IMR-90 (cell line): ENCODE data around the gene TRMT11. TPM values are rescaled to one million over a fixed set of nuclear protein-coding genes. Genes with fewer than 3 reads are reported as not detected.
"Not testable (repeated sequence)": the region's sequence is repeated elsewhere in the genome, so short reads cannot be mapped to it uniquely, and the experiment has no call there.

Source experiments
- ATAC-seq: fragments of 200-7000 bp; cut with Tn5 transposase; 2 replicates; pipeline ENCODE4 v1.9.1; 2020; ENCODE audit warnings: low read depth, mild to moderate bottlenecking, moderate library complexity
- BruUV-seq: library from RNA; stranded (reverse); fragments of 400-500 nt; replicated peaks from 2 replicates; lab custom pipeline; 2021; lab: Mats Ljungman, UMichigan
- CTCF ChIA-PET: fragments of 300-600 bp; formaldehyde crosslinking; extraction: SDS; loops from one replicate; lab custom pipeline; 2021; ENCODE audit warnings: antibody characterized with exemption; lab: Yijun Ruan, JAX
- POLR2A ChIA-PET: fragments of 300-600 bp; sonication (Branson Sonifier 250); formaldehyde crosslinking; loops from one replicate; lab custom pipeline; 2022; ENCODE audit warnings: antibody characterized with exemption; ENCODE audit not compliant: unreplicated experiment; lab: Charles Lee
- DNase-seq: peaks from one replicate; pipeline ENCODE4 v3.0.0; 2013
- H2AFZ ChIP-seq: replicated peaks from 2 replicates; pipeline ENCODE3; 2013; ENCODE audit warnings: low read length, mild to moderate bottlenecking; ENCODE audit not compliant: poor library complexity
- H2AK5ac ChIP-seq: 2 replicates; pipeline ENCODE4 v1.6.1; 2013; ENCODE audit warnings: low read depth, low read length, inconsistent platforms
- H2AK9ac ChIP-seq: replicated peaks from 2 replicates; pipeline ENCODE3; 2013; ENCODE audit warnings: mild to moderate bottlenecking, low read depth, low read length, moderate library complexity; ENCODE audit not compliant: poor library complexity
- H2BK120ac ChIP-seq: 2 replicates; pipeline ENCODE4 v1.6.1; 2013; ENCODE audit warnings: low read depth, low read length, inconsistent platforms
- H2BK15ac ChIP-seq: 3 replicates; pipeline ENCODE4 v1.6.1; 2013; ENCODE audit warnings: low read depth, low read length, inconsistent platforms
- H2BK20ac ChIP-seq: 2 replicates; pipeline ENCODE4 v1.6.1; 2013; ENCODE audit warnings: low read depth, mild to moderate bottlenecking, inconsistent platforms, low read length, moderate library complexity
- H2BK5ac ChIP-seq: 2 replicates; pipeline ENCODE4 v1.6.1; 2013; ENCODE audit warnings: mild to moderate bottlenecking, low read depth, low read length, inconsistent platforms; ENCODE audit not compliant: poor library complexity, severe bottlenecking
- H3K14ac ChIP-seq: replicated peaks from 2 replicates; pipeline ENCODE4 v1.6.1; 2013; ENCODE audit warnings: low read depth, low read length, inconsistent platforms
- H3K18ac ChIP-seq: 2 replicates; pipeline ENCODE4 v1.6.1; 2013; ENCODE audit warnings: low read depth, low read length, control low read depth
- H3K23ac ChIP-seq: 2 replicates; pipeline ENCODE4 v1.6.1; 2013; ENCODE audit warnings: low read depth, low read length, inconsistent platforms
- H3K27ac ChIP-seq: 2 replicates; pipeline ENCODE4 v1.5.1; 2013; ENCODE audit warnings: mild to moderate bottlenecking, control low read depth, low read length; ENCODE audit not compliant: insufficient read depth
- H3K27me3 ChIP-seq: 2 replicates; pipeline ENCODE4 v1.6.1; 2013; ENCODE audit warnings: low read length; ENCODE audit not compliant: control insufficient read depth, insufficient read depth
- H3K36me3 ChIP-seq: 2 replicates; pipeline ENCODE4 v1.6.1; 2013; ENCODE audit warnings: low read length, mixed read lengths; ENCODE audit not compliant: control insufficient read depth, insufficient read depth
- H3K4ac ChIP-seq: 2 replicates; pipeline ENCODE4 v1.6.1; 2013; ENCODE audit warnings: low read depth, low read length, inconsistent platforms
- H3K4me1 ChIP-seq: 2 replicates; pipeline ENCODE4 v1.6.1; 2013; ENCODE audit warnings: low read length, mixed read lengths; ENCODE audit not compliant: control insufficient read depth, insufficient read depth
- H3K4me2 ChIP-seq: 2 replicates; pipeline ENCODE4 v1.6.1; 2013; ENCODE audit warnings: low read depth, mild to moderate bottlenecking, control low read depth, low read length, moderate library complexity
- H3K4me3 ChIP-seq: 2 replicates; pipeline ENCODE4 v1.5.1; 2013; ENCODE audit warnings: low read depth, mild to moderate bottlenecking, control low read depth, low read length, moderate library complexity; ENCODE audit not compliant: insufficient read depth
- H3K56ac ChIP-seq: 2 replicates; pipeline ENCODE4 v1.6.1; 2013; ENCODE audit warnings: low read length, inconsistent platforms; ENCODE audit not compliant: insufficient read depth; ENCODE audit errors: extremely low read depth
- H3K79me1 ChIP-seq, 2 experiments: 2 replicates each; pipeline ENCODE4 v1.6.1; 2013; ENCODE audit warnings: low read length in 2 of 2, inconsistent platforms in 1 of 2, low read depth in 1 of 2
- H3K9ac ChIP-seq: 2 replicates; pipeline ENCODE4 v1.6.1; 2013; ENCODE audit warnings: low read depth, low read length, control low read depth
- H3K9me1 ChIP-seq: 2 replicates; pipeline ENCODE4 v1.6.1; 2013; ENCODE audit warnings: low read length, inconsistent platforms; ENCODE audit not compliant: insufficient read depth
- H3K9me3 ChIP-seq: 2 replicates; pipeline ENCODE4 v1.6.1; 2013; ENCODE audit warnings: low read length; ENCODE audit not compliant: control insufficient read depth, insufficient read depth
- H4K20me1 ChIP-seq: 2 replicates; pipeline ENCODE4 v1.6.1; 2013; ENCODE audit warnings: low read length, inconsistent platforms; ENCODE audit not compliant: insufficient read depth
- H4K5ac ChIP-seq: 2 replicates; pipeline ENCODE4 v1.6.1; 2013; ENCODE audit warnings: mild to moderate bottlenecking, low read depth, low read length, control low read depth
- H4K8ac ChIP-seq, 2 experiments: 2 replicates each; pipeline ENCODE4 v1.6.1; 2013; ENCODE audit warnings: low read depth in 2 of 2, low read length in 2 of 2, control low read depth in 1 of 2, inconsistent platforms in 1 of 2
- H4K91ac ChIP-seq: 2 replicates; pipeline ENCODE4 v1.6.1; 2013; ENCODE audit warnings: low read depth, low read length, inconsistent platforms; ENCODE audit not compliant: insufficient read depth
- CTCF ChIP-seq: conservative IDR thresholded peaks from 2 replicates; pipeline ENCODE4 v1.5.1; 2012; ENCODE audit warnings: mild to moderate bottlenecking, low read depth, low read length, improper control_type of control experiment
- FOS ChIP-seq: fragments of 150-350 bp; IDR thresholded peaks from 2 replicates; pipeline ENCODE4 v1.6.1; 2016; ENCODE audit warnings: low read depth, low read length
- WGBS, 2 experiments: methylation state at CpG; one replicate each; pipeline versions ENCODE4 v1.1.5 to v1.1.7; 2013; ENCODE audit warnings: missing lambda C conversion rate in 2 of 2; ENCODE audit not compliant: insufficient read length in 1 of 2; ENCODE audit errors: extremely low coverage in 2 of 2; 5-methylcytosine and 5-hydroxymethylcytosine counted together
- dilution Hi-C: fragments of 300-500 bp; cut with HindIII; formaldehyde crosslinking; loops from one replicate; pipeline ENCODE4 v1.14.3; 2018; ENCODE audit warnings: low sequenced_read_pairs; ENCODE audit not compliant: unreplicated experiment
- in situ Hi-C: fragments of 300-500 bp; cut with MboI; formaldehyde crosslinking; loops from 3 replicates; pipeline ENCODE4 v1.14.3; 2019; ENCODE audit warnings: low sequenced_read_pairs, inconsistent platforms, mixed read lengths
- intact Hi-C: fragments of 100-400 bp; cut with micrococcal nuclease; formaldehyde crosslinking; loops from 2 replicates; pipeline ENCODE4 v1.10.0; 2022
- polyA plus RNA-seq, 3 experiments: library from polyadenylated mRNA; depleted of rRNA; stranded (reverse); fragments of >200 nt; gene quantifications; 2 replicates each; pipeline ENCODE4 v1.2.3, GENCODE V29; 2012; ENCODE audit warnings: low replicate concordance in 1 of 3
- total RNA-seq: library from RNA; depleted of rRNA; stranded (reverse); fragments of >200 nt; gene quantifications from 2 replicates; pipeline ENCODE4 v1.2.3, GENCODE V29; 2012

The TRMT11 gene
- total and polyA plus RNA-seq, 2 of the 4 experiments (the other 2 are of a cell fraction) = 14.3 to 19.0 TPM

GRCh38 chr6:125950293-125950692 is 36.0 kb upstream of the TRMT11 start:
- Histone ChIP-seq H3K9me3 (no peaks in the 10 kb centered on the region), H2AFZ (no peak overlapping the region), H3K4ac (no peak overlapping the region), H4K20me1 (no peaks in the 10 kb centered on the region), H2BK15ac (peak overlapping the region; percentile 69; the same call in 1 of the 3 replicates), H3K36me3 (no peaks in the 10 kb centered on the region), H3K9ac (no peak overlapping the region), H3K9me1 (peaks cover 6% of the 10 kb centered on the region), H4K5ac (no peak overlapping the region), H3K79me1 (no peaks in the 10 kb centered on the region), H3K56ac (no peak overlapping the region), H3K4me1 (peaks cover 18% of the 10 kb centered on the region), H3K4me3 (no peak overlapping the region), H4K8ac (peak overlapping the region in 1 of 2 experiments; percentile 30; a peak in 2 of 4 replicates), H2BK120ac (peak overlapping the region; percentile 83), H3K27me3 (no peaks in the 10 kb centered on the region), H2AK5ac (no peak overlapping the region), H2AK9ac (no peak overlapping the region), H3K23ac (no peak overlapping the region), H3K18ac (no peak overlapping the region), H3K27ac (no peak overlapping the region), H2BK5ac (no peak overlapping the region), H2BK20ac (0 out of 2 replicates have a peak overlapping the region, but pooled peaks have one; percentile 27), H4K91ac (peak overlapping the region; percentile 10), H3K4me2 (no peak overlapping the region), H3K14ac (peak overlapping the region; percentile 61; the same call in 1 of the 2 replicates)
- TF ChIP-seq CTCF = no peak
- TF ChIP-seq FOS = 0 out of 2 replicates have a peak, but pooled peaks have one; percentile 13
- BruUV-seq = no TSS peak
- in situ Hi-C loops = no loop called here
- ChIA-PET CTCF (no interaction called here), POLR2A (no interaction called here)
- DNase-seq (peak; percentile 84), ATAC-seq (peak; percentile 27)
- dilution Hi-C loops = no loop called here
- intact Hi-C loops = no loop called here
- 49% methylated on average over 4 of the region's 6 CpGs; no CpG with 5 or more reads in 1 of the 2 experiments for WGBS, 2 experiments

- CTCF ChIA-PET = interaction anchor here (2.3 kb wide), 1 partner anchor 169 kb away, joined by 10 read pairs; no protein-coding TSS in a partner anchor
- not testable (repeated sequence) for H4K5ac ChIP-seq
Observed at GRCh38 chr6:125950716-125951115, 35.6 kb upstream of the TRMT11 start.

More at GRCh38 chr6:125950716-125951115, 35.6 kb upstream of the TRMT11 start:
- DNase-seq, H3K9me3 ChIP-seq, H3K14ac ChIP-seq, in situ Hi-C loops, intact Hi-C loops, H2AK9ac ChIP-seq, dilution Hi-C loops, H3K18ac ChIP-seq, BruUV-seq, H3K36me3 ChIP-seq, POLR2A ChIA-PET, H2AFZ ChIP-seq, H3K9ac ChIP-seq, H4K20me1 ChIP-seq, H2AK5ac ChIP-seq, H3K4me3 ChIP-seq, H3K56ac ChIP-seq, H2BK5ac ChIP-seq, H3K23ac ChIP-seq, ATAC-seq, H3K79me1 ChIP-seq, H3K9me1 ChIP-seq, H3K27me3 ChIP-seq, H3K4ac ChIP-seq, H3K27ac ChIP-seq, H3K4me2 ChIP-seq: not testable (repeated sequence)
- H4K8ac ChIP-seq = peak overlapping the region in 1 of 2 experiments; percentile 4; a peak in 1 of 4 replicates
- WGBS, 2 experiments = no CpG with 5 or more reads among the region's 6 CpGs
- peaks cover 14% of the 10 kb centered on the region for H3K4me1 ChIP-seq
- 0 out of 2 replicates have a peak overlapping the region, but pooled peaks have one; percentile 27 for H2BK20ac ChIP-seq
- 0 out of 2 replicates have a peak overlapping the region, but pooled peaks have one; percentile 10 for H4K91ac ChIP-seq
- peak overlapping the region; percentile 83 for H2BK120ac ChIP-seq
- H2BK15ac ChIP-seq = 0 out of 3 replicates have a peak overlapping the region, but pooled peaks have one; percentile 69
